H9 (cell line): ENCODE results near the gene LMNTD2. TPM values are rescaled to one million over a fixed set of nuclear protein-coding genes. Genes with fewer than 3 reads are reported as not detected.

Experiments
- DNase-seq: peaks from one replicate; pipeline ENCODE4 v3.0.0-alpha.2; 2017
- H2AFZ ChIP-seq: one replicate; pipeline ENCODE4 v1.6.1; 2013; ENCODE audit warnings: mild to moderate bottlenecking, low read length, control low read depth, moderate library complexity
- H2AK5ac ChIP-seq: 2 replicates; pipeline ENCODE4 v1.6.1; 2013; ENCODE audit warnings: low read length, control low read depth, mixed read lengths; ENCODE audit not compliant: insufficient read length
- H2BK120ac ChIP-seq: one replicate; pipeline ENCODE4 v1.6.1; 2013; ENCODE audit warnings: low read depth, mild to moderate bottlenecking, low read length, control low read depth, inconsistent platforms; ENCODE audit not compliant: poor library complexity, severe bottlenecking
- H2BK12ac ChIP-seq: 2 replicates; pipeline ENCODE4 v1.6.1; 2013; ENCODE audit warnings: low read length, control low read depth, mixed read lengths, low read depth; ENCODE audit not compliant: insufficient read length
- H2BK15ac ChIP-seq: 2 replicates; pipeline ENCODE4 v1.6.1; 2013; ENCODE audit warnings: low read depth, low read length, control low read depth
- H2BK20ac ChIP-seq: one replicate; pipeline ENCODE4 v1.6.1; 2013; ENCODE audit warnings: low read depth, mild to moderate bottlenecking, low read length, control low read depth, inconsistent platforms; ENCODE audit not compliant: poor library complexity, severe bottlenecking
- H2BK5ac ChIP-seq: 2 replicates; pipeline ENCODE4 v1.6.1; 2013; ENCODE audit warnings: low read length, control low read depth, mixed read lengths; ENCODE audit not compliant: insufficient read length
- H3K14ac ChIP-seq: 2 replicates; pipeline ENCODE4 v1.6.1; 2013; ENCODE audit warnings: low read length, control low read depth; ENCODE audit not compliant: insufficient read depth
- H3K18ac ChIP-seq: 2 replicates; pipeline ENCODE4 v1.6.1; 2013; ENCODE audit warnings: low read depth, mild to moderate bottlenecking, mixed read lengths, low read length, control low read depth; ENCODE audit not compliant: insufficient read length
- H3K23ac ChIP-seq: 2 replicates; pipeline ENCODE4 v1.6.1; 2013; ENCODE audit warnings: low read length, control low read depth, mixed read lengths, low read depth; ENCODE audit not compliant: insufficient read length
- H3K23me2 ChIP-seq: 2 replicates; pipeline ENCODE4 v1.6.1; 2013; ENCODE audit warnings: low read depth, mild to moderate bottlenecking, mixed read lengths, low read length, control low read depth; ENCODE audit not compliant: insufficient read length, poor library complexity, severe bottlenecking
- H3K27ac ChIP-seq: 2 replicates; pipeline ENCODE4 v1.5.1; 2013; ENCODE audit warnings: low read length, control low read depth, mixed read lengths, low read depth; ENCODE audit not compliant: insufficient read length
- H3K27me3 ChIP-seq: 2 replicates; pipeline ENCODE4 v1.6.1; 2013; ENCODE audit warnings: low read length, control low read depth, inconsistent platforms; ENCODE audit not compliant: insufficient read depth
- H3K4ac ChIP-seq: 2 replicates; pipeline ENCODE4 v1.6.1; 2013; ENCODE audit warnings: low read depth, mild to moderate bottlenecking, control low read depth, inconsistent platforms, low read length, moderate library complexity
- H3K4me1 ChIP-seq: 2 replicates; pipeline ENCODE4 v1.6.1; 2013; ENCODE audit warnings: low read length, control low read depth, inconsistent platforms; ENCODE audit not compliant: insufficient read depth
- H3K4me2 ChIP-seq: 2 replicates; pipeline ENCODE4 v1.6.1; 2013; ENCODE audit warnings: low read length, control low read depth, mixed read lengths; ENCODE audit not compliant: insufficient read length, insufficient read depth
- H3K56ac ChIP-seq: 2 replicates; pipeline ENCODE4 v1.6.1; 2013; ENCODE audit warnings: low read depth, mild to moderate bottlenecking, mixed read lengths, low read length, control low read depth; ENCODE audit not compliant: insufficient read length
- H3K79me1 ChIP-seq: 2 replicates; pipeline ENCODE4 v1.6.1; 2013; ENCODE audit warnings: low read depth, mild to moderate bottlenecking, moderate library complexity, low read length, control low read depth, inconsistent platforms; ENCODE audit not compliant: insufficient read depth, poor library complexity, severe bottlenecking
- H3K79me2 ChIP-seq: 2 replicates; pipeline ENCODE4 v1.6.1; 2013; ENCODE audit warnings: low read length, control low read depth, inconsistent platforms; ENCODE audit not compliant: insufficient read depth
- H3K9ac ChIP-seq: 2 replicates; pipeline ENCODE4 v1.6.1; 2013; ENCODE audit warnings: low read length, control low read depth, mixed read lengths; ENCODE audit not compliant: insufficient read length; ENCODE audit errors: extremely low read depth
- H3K9me3 ChIP-seq: one replicate; pipeline ENCODE4 v1.6.1; 2013; ENCODE audit warnings: low read depth, low read length, inconsistent platforms; ENCODE audit not compliant: control insufficient read depth
- H3T11ph ChIP-seq: one replicate; pipeline ENCODE4 v1.6.1; 2013; ENCODE audit warnings: mild to moderate bottlenecking, low read length, control low read depth, inconsistent platforms
- H4K20me1 ChIP-seq: one replicate; pipeline ENCODE4 v1.6.1; 2013; ENCODE audit not compliant: control insufficient read depth, insufficient read length, insufficient read depth
- H4K5ac ChIP-seq: 2 replicates; pipeline ENCODE4 v1.6.1; 2013; ENCODE audit warnings: low read depth, mild to moderate bottlenecking, mixed read lengths, low read length, control low read depth; ENCODE audit not compliant: insufficient read length
- H4K8ac ChIP-seq: replicated peaks from 2 replicates; pipeline ENCODE4 v1.6.1; 2013; ENCODE audit warnings: low read length, control low read depth, mixed read lengths, low read depth; ENCODE audit not compliant: insufficient read length
- H4K91ac ChIP-seq: 2 replicates; pipeline ENCODE4 v1.6.1; 2013; ENCODE audit warnings: low read depth, mild to moderate bottlenecking, moderate library complexity, mixed read lengths, low read length, control low read depth; ENCODE audit not compliant: insufficient read length
- H3K27ac Mint-ChIP-seq, 3 experiments: 2 replicates in 2 of 3; 3 replicates in 1 of 3; pipeline ENCODE4 v1.8.0; 2020 to 2021; ENCODE audit warnings: mixed read lengths in 3 of 3, mild to moderate bottlenecking in 1 of 3, moderate library complexity in 1 of 3
- H3K27me3 Mint-ChIP-seq: 2 replicates; pipeline ENCODE4 v1.8.0; 2021; ENCODE audit warnings: low read depth, mild to moderate bottlenecking, moderate library complexity, mixed read lengths
- H3K36me3 Mint-ChIP-seq, 3 experiments: 2 replicates in 2 of 3; 3 replicates in 1 of 3; pipeline ENCODE4 v1.8.0; 2020 to 2021; ENCODE audit warnings: low read depth in 3 of 3, mixed read lengths in 3 of 3; ENCODE audit not compliant: insufficient read depth in 1 of 3
- H3K4me1 Mint-ChIP-seq, 2 experiments: 2 replicates each; pipeline ENCODE4 v1.8.0; 2020; ENCODE audit warnings: mixed read lengths in 2 of 2
- H3K4me3 Mint-ChIP-seq, 2 experiments: 2 replicates in 1 of 2; 3 replicates in 1 of 2; pipeline ENCODE4 v1.8.0; 2020 to 2021; ENCODE audit warnings: mild to moderate bottlenecking in 2 of 2, mixed read lengths in 2 of 2, moderate library complexity in 1 of 2
- H3K9me3 Mint-ChIP-seq, 2 experiments: 2 replicates in 1 of 2; 3 replicates in 1 of 2; pipeline ENCODE4 v1.8.0; 2020; ENCODE audit warnings: mild to moderate bottlenecking in 2 of 2, mixed read lengths in 2 of 2, moderate library complexity in 1 of 2
- WGBS: extraction: QIAGEN DNeasy Blood & Tissue Kit; methylation state at CpG from one replicate; pipeline ENCODE4 v1.1.7; 2013; ENCODE audit warnings: missing lambda C conversion rate, low lambda C conversion rate, mixed read lengths; ENCODE audit not compliant: insufficient read length; ENCODE audit errors: extremely low coverage; 5-methylcytosine and 5-hydroxymethylcytosine counted together
- total RNA-seq: library from RNA; stranded (reverse); gene quantifications from 2 replicates; pipeline ENCODE4 v1.2.1, GENCODE V29; 2021
- TF ChIP-seq, protein P1 (sequence below): fragments of 200-600 bp; sonication (generic); conservative IDR thresholded peaks from 3 replicates; pipeline ENCODE4 v1.8.0; 2021; ENCODE audit warnings: antibody characterized with exemption, mild to moderate bottlenecking

LMNTD2 gene
- total RNA-seq, 1 experiment from 2014 or later, result 4.7 TPM

DNA sequence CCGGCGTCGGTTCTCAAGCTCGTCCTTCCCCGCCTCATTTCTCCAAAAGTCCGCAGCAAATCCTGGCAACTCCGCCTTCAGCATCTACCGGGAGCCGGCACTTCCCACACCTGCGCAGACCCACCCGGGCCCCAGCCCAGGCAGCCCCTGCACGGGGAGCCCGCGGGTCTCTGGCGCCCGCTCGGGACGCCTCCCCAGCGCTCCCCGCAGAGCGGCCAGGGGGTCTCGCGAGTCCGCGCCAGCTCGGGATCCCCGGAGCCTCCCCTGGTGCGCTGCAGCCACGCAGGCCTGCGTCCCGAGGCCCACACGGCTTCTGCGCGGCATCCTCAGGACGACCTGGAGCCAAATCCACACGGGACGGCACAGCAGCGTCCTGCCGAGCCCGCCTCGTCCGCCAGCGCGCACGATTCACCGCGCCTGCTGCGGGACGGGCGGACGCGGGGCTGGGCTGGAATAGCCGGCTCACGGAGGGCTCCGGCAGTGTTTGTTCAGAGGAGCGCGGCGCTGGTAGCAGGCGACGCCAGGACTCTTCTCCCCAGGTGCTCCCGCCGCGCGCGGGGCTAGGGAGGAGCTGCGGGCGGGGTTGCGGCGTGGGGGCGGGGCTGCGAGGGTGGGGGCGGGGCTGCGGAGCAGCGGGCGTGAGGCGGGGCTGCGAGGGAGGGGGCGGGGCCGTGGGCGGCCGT, 14.9 kb upstream of the LMNTD2 start:
- Histone ChIP-seq H3K18ac (no peak overlapping the region), H4K5ac (no peak overlapping the region), H2AK5ac (no peak overlapping the region), H3K4me2 (peak overlapping the region; percentile 70), H3K9me3 (no peaks in the 10 kb centered on the region), H3K27ac (no peak overlapping the region), H2BK120ac (no peak overlapping the region), H3K56ac (no peak overlapping the region), H4K8ac (no peak overlapping the region), H3K79me2 (peaks cover 37% of the 10 kb centered on the region; the same call in 1 of the 2 replicates), H3K27me3 (no peaks in the 10 kb centered on the region; the same call in 1 of the 2 replicates), H2BK20ac (no peak overlapping the region), H2BK12ac (no peak overlapping the region), H3K9ac (no peak overlapping the region), H4K20me1 (no peaks in the 10 kb centered on the region), H2AFZ (no peak overlapping the region), H3K23me2 (peaks cover 16% of the 10 kb centered on the region), H3T11ph (no peak overlapping the region), H3K14ac (peak overlapping the region; percentile 83; the same call in 1 of the 2 replicates), H3K4ac (no peak overlapping the region), H2BK15ac (no peak overlapping the region), H3K4me1 (no peaks in the 10 kb centered on the region), H3K23ac (no peak overlapping the region), H2BK5ac (no peak overlapping the region), H3K79me1 (peaks cover 10% of the 10 kb centered on the region), H4K91ac (no peak overlapping the region)
- Mint-ChIP-seq H3K27me3 (peaks cover 14% of the 10 kb centered on the region), H3K27ac (peak overlapping the region in 1 of 3 experiments; percentile 57; a peak in 1 of 7 replicates), H3K4me1 (peaks cover 32 to 37% of the 10 kb centered on the region in 2 experiments), H3K36me3 (peaks cover 0 to 9% (median 3%) of the 10 kb centered on the region in 3 experiments; a peak in 4 of 7 replicates), H3K9me3 (no peaks in the 10 kb centered on the region), H3K4me3 (peak overlapping the region; percentile 79 to 92)
- DNase-seq, result no peak
- no CpG with 5 or more reads among the region's 81 CpGs for WGBS
- TF ChIP-seq, protein P1, sequence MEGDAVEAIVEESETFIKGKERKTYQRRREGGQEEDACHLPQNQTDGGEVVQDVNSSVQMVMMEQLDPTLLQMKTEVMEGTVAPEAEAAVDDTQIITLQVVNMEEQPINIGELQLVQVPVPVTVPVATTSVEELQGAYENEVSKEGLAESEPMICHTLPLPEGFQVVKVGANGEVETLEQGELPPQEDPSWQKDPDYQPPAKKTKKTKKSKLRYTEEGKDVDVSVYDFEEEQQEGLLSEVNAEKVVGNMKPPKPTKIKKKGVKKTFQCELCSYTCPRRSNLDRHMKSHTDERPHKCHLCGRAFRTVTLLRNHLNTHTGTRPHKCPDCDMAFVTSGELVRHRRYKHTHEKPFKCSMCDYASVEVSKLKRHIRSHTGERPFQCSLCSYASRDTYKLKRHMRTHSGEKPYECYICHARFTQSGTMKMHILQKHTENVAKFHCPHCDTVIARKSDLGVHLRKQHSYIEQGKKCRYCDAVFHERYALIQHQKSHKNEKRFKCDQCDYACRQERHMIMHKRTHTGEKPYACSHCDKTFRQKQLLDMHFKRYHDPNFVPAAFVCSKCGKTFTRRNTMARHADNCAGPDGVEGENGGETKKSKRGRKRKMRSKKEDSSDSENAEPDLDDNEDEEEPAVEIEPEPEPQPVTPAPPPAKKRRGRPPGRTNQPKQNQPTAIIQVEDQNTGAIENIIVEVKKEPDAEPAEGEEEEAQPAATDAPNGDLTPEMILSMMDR, result no peak
